PC-3 (cell line): ENCODE results near the gene KCNJ11. TPM values are rescaled to one million over a fixed set of nuclear protein-coding genes. Genes with fewer than 3 reads are reported as not detected.
A peak's percentile ranks its signal among the peaks of the same experiment; 100 is the strongest.

ENCODE experiments used
- ATAC-seq: fragments of 200-7000 bp; cut with Tn5 transposase; 2 replicates; pipeline ENCODE4 v1.9.1; 2020; ENCODE audit warnings: mild to moderate bottlenecking, moderate library complexity
- BruUV-seq: library from RNA; stranded (reverse); fragments of 400-500 nt; replicated peaks from 2 replicates; lab custom pipeline; 2021; lab: Mats Ljungman, UMichigan
- CTCF ChIA-PET: fragments of 300-600 bp; sonication (Branson Sonifier 250); formaldehyde crosslinking; loops from one replicate; lab custom pipeline; 2022; ENCODE audit warnings: antibody characterized with exemption; lab: Charles Lee
- POLR2A ChIA-PET: fragments of 300-600 bp; sonication (Branson Sonifier 250); formaldehyde crosslinking; loops from one replicate; lab custom pipeline; 2022; ENCODE audit warnings: antibody characterized with exemption; ENCODE audit not compliant: unreplicated experiment; lab: Charles Lee
- DNase-seq: peaks from one replicate; pipeline ENCODE4 v3.0.0-alpha.2; 2015
- H2AFZ ChIP-seq: fragments of 300-600 bp; sonication (generic); 2 replicates; pipeline ENCODE4 v1.6.0; 2016; ENCODE audit warnings: antibody characterized with exemption, low read length
- H3F3A ChIP-seq: fragments of 300-600 bp; sonication (generic); one replicate; pipeline ENCODE4 v1.6.0; 2017; ENCODE audit warnings: antibody characterized with exemption, low read length, control low read depth, mild to moderate bottlenecking; ENCODE audit not compliant: unreplicated experiment
- H3K27ac ChIP-seq: fragments of 300-600 bp; sonication (generic); 2 replicates; pipeline ENCODE4 v1.5.1; 2016; ENCODE audit warnings: mild to moderate bottlenecking, low read length
- H3K27me3 ChIP-seq: fragments of 300-600 bp; sonication (generic); 2 replicates; pipeline ENCODE4 v1.6.1; 2016; ENCODE audit warnings: low read length, mixed read lengths
- H3K36me3 ChIP-seq: fragments of 300-600 bp; sonication (generic); 2 replicates; pipeline ENCODE4 v1.6.1; 2016; ENCODE audit warnings: low read depth, mixed run types, low read length, mixed read lengths
- H3K4me1 ChIP-seq: fragments of 300-600 bp; sonication (generic); 2 replicates; pipeline ENCODE4 v1.5.1; 2016; ENCODE audit warnings: low read length; ENCODE audit not compliant: insufficient read depth
- H3K4me2 ChIP-seq: fragments of 300-600 bp; sonication (generic); 2 replicates; pipeline ENCODE4 v1.6.0; 2016; ENCODE audit warnings: low read length
- H3K4me3 ChIP-seq: fragments of 300-600 bp; sonication (generic); 2 replicates; pipeline ENCODE4 v1.5.1; 2016; ENCODE audit warnings: mild to moderate bottlenecking, low read length, mixed read lengths
- H3K79me2 ChIP-seq: fragments of 300-600 bp; sonication (generic); 2 replicates; pipeline ENCODE4 v1.6.1; 2017; ENCODE audit warnings: low read length, mixed read lengths
- H3K9ac ChIP-seq: fragments of 300-600 bp; sonication (generic); 2 replicates; pipeline ENCODE4 v1.6.0; 2016; ENCODE audit warnings: mild to moderate bottlenecking, low read length
- H3K9me2 ChIP-seq: fragments of 300-600 bp; sonication (generic); replicated peaks from 2 replicates; pipeline ENCODE4 v1.6.1; 2016; ENCODE audit warnings: mixed run types, low read length, mixed read lengths
- H3K9me3 ChIP-seq: fragments of 300-600 bp; sonication (generic); 2 replicates; pipeline ENCODE4 v1.6.1; 2016; ENCODE audit warnings: low read length, mixed read lengths
- H4K20me1 ChIP-seq: fragments of 300-600 bp; sonication (generic); 2 replicates; pipeline ENCODE4 v1.6.1; 2016; ENCODE audit warnings: low read length, mixed read lengths
- CTCF ChIP-seq: fragments of 300-600 bp; sonication (generic); conservative IDR thresholded peaks from 2 replicates; pipeline ENCODE4 v1.5.1; 2017; ENCODE audit warnings: antibody characterized with exemption, low read depth, mild to moderate bottlenecking, low read length
- EZH2 ChIP-seq: fragments of 300-600 bp; sonication (generic); IDR thresholded peaks from one replicate; pipeline ENCODE4 v1.6.1; 2017; ENCODE audit warnings: antibody characterized with exemption, mild to moderate bottlenecking, low read length; ENCODE audit not compliant: unreplicated experiment
- EZH2phosphoT487 ChIP-seq: fragments of 300-600 bp; sonication (generic); IDR thresholded peaks from 2 replicates; pipeline ENCODE4 v1.6.1; 2018; ENCODE audit warnings: mild to moderate bottlenecking, antibody characterized with exemption, low read length, borderline replicate concordance
- intact Hi-C: fragments of 100-400 bp; cut with micrococcal nuclease; formaldehyde crosslinking; loops from 2 replicates; pipeline ENCODE4 v1.9.0; 2023
- total RNA-seq: library from RNA; depleted of rRNA; stranded (reverse); fragments of >200 nt; gene quantifications from 2 replicates; pipeline ENCODE4 v1.2.3, GENCODE V29; 2014

Gene KCNJ11
- total RNA-seq, 1 experiment from 2014 or later = 0.98 TPM

GRCh38 chr11:17423533-17424310 is 35.3 kb upstream of the KCNJ11 start:
- H3K36me3 ChIP-seq = no peaks in the 10 kb centered on the region
- no peaks in the 10 kb centered on the region for H3K4me1 ChIP-seq
- intact Hi-C loops = no loop called here
- peaks cover 32% of the 10 kb centered on the region for H3K27me3 ChIP-seq
- ChIA-PET POLR2A (no interaction called here), CTCF (no interaction called here)
- DNase-seq (no peak), ATAC-seq (peak; percentile 58)
- no peaks in the 10 kb centered on the region for H3K9me3 ChIP-seq
- H2AFZ ChIP-seq = no peak overlapping the region
- H3K4me3 ChIP-seq = no peak overlapping the region
- H3K4me2 ChIP-seq = no peak overlapping the region
- TF ChIP-seq EZH2 = no peak
- no peak overlapping the region for H3K27ac ChIP-seq
- H3K9me2 ChIP-seq = no peaks in the 10 kb centered on the region
- H3K79me2 ChIP-seq = no peaks in the 10 kb centered on the region
- no peaks in the 10 kb centered on the region for H3F3A ChIP-seq
- BruUV-seq = no TSS peak
- H3K9ac ChIP-seq = no peak overlapping the region
- no peaks in the 10 kb centered on the region for H4K20me1 ChIP-seq

DNA sequence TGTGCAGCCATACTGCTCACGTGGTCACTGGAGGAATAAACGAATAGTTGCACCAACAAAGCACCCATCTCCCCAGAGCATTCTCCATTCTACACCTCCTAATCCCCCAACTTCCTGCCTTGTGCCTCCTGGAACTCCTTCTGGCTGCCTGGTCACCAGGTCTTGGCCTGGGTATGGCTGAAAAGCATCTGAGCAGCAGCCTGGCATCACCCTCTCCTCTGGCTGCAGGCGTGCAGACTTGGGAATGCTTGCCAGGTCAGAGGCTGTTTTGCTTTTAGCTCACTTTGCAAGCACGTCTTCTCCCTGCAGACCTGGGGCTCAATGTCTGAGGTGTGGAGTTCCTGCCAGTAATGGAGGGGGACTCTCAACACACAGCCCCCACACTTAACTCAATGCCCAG is 33.3 kb upstream of the KCNJ11 start:
- POLR2A ChIA-PET = no interaction called here
- Histone ChIP-seq H3K27ac (no peak overlapping the region), H3K79me2 (no peaks in the 10 kb centered on the region), H3K9me2 (no peaks in the 10 kb centered on the region), H3F3A (no peaks in the 10 kb centered on the region), H4K20me1 (no peaks in the 10 kb centered on the region), H3K36me3 (no peaks in the 10 kb centered on the region), H3K4me2 (no peak overlapping the region), H3K4me3 (no peak overlapping the region), H3K27me3 (peaks cover 44% of the 10 kb centered on the region), H2AFZ (no peak overlapping the region), H3K9ac (no peak overlapping the region), H3K4me1 (no peaks in the 10 kb centered on the region), H3K9me3 (no peaks in the 10 kb centered on the region)
- intact Hi-C loops = no loop called here
- BruUV-seq = no TSS peak
- no peak for ATAC-seq
- CTCF ChIA-PET = no interaction called here
- no peak for TF ChIP-seq EZH2
- TF ChIP-seq CTCF = no peak
- no peak for TF ChIP-seq EZH2phosphoT487
- DNase-seq = no peak

GRCh38 chr11:17418444-17419081 is 30.1 kb upstream of the KCNJ11 start:
- no peak for TF ChIP-seq CTCF
- no peak for TF ChIP-seq EZH2
- no peak for TF ChIP-seq EZH2phosphoT487
- no peak overlapping the region for H3K4me2 ChIP-seq
- BruUV-seq = no TSS peak

More at GRCh38 chr11:17418444-17419081, 30.1 kb upstream of the KCNJ11 start:
- H3K9ac ChIP-seq = no peak overlapping the region
- ChIA-PET POLR2A (interaction anchor here (0.5 kb wide), 1 partner anchor 1270 kb away, joined by 4 read pairs; no protein-coding TSS in a partner anchor), CTCF (no interaction called here)
- no peak overlapping the region for H3K27ac ChIP-seq
- no peak overlapping the region for H3K4me3 ChIP-seq
- DNase-seq (no peak), ATAC-seq (no peak)
- no peaks in the 10 kb centered on the region for H3K79me2 ChIP-seq
- H4K20me1 ChIP-seq = no peaks in the 10 kb centered on the region
- H3K4me1 ChIP-seq = no peaks in the 10 kb centered on the region
- H3F3A ChIP-seq = no peaks in the 10 kb centered on the region
- H3K9me2 ChIP-seq = no peaks in the 10 kb centered on the region
- no peaks in the 10 kb centered on the region for H3K9me3 ChIP-seq
- peaks cover 51% of the 10 kb centered on the region for H3K27me3 ChIP-seq
- intact Hi-C loops = no loop called here
- H3K36me3 ChIP-seq = no peaks in the 10 kb centered on the region
- H2AFZ ChIP-seq = no peak overlapping the region
